Measurements from ENCODE around the gene NME2.
"Not testable (repeated sequence)": the region's sequence is repeated elsewhere in the genome, so short reads cannot be mapped to it uniquely, and the experiment has no call there.

NME2 gene

GRCh38 chr17:51153210-51154072 lies 12.8 kb upstream of the NME2 start, which contains the start of gene NME1:
Gene NME1, plus strand, starts transcription at chr17:51153559. Its CDS starts 2,096 bp downstream, at chr17:51155655.
- DNase-seq, result peak; percentile 99

GRCh38 chr17:51154176-51154575 lies 12.0 kb upstream of the NME2 start:
- DNase-seq, result no peak

GRCh38 chr17:51155416-51155815 lies 10.8 kb upstream of the NME2 start:
- no peak for DNase-seq

GRCh38 chr17:51159604-51160003 lies 6.6 kb upstream of the NME2 start:
- no peak for DNase-seq

GRCh38 chr17:51161541-51161940 lies 4.7 kb upstream of the NME2 start:
- no peak for DNase-seq

GRCh38 chr17:51164911-51165679 lies 1.1 kb upstream of the NME2 start:
- DNase-seq, result no peak

- no peak for DNase-seq
These were observed 472 bp upstream of the NME2 start for GRCh38 chr17:51165680-51166197.

- peak; percentile 84 for DNase-seq
These were observed 1.0 kb downstream of the NME2 start for GRCh38 chr17:51166987-51167931.

- DNase-seq, result no peak
These were observed 3.1 kb downstream of the NME2 start for GRCh38 chr17:51169340-51169739.

GRCh38 chr17:51170736-51171135 lies 4.5 kb downstream of the NME2 start:
- DNase-seq, result no peak

- not testable (repeated sequence) for DNase-seq
These were observed 5.8 kb downstream of the NME2 start for GRCh38 chr17:51172030-51172429.

GRCh38 chr17:51180486-51180885 lies 14.3 kb downstream of the NME2 start:
- no peak for DNase-seq

GRCh38 chr17:51184124-51184523 lies 17.9 kb downstream of the NME2 start:
- no peak for DNase-seq

GRCh38 chr17:51185763-51186332 lies 19.6 kb downstream of the NME2 start:
- DNase-seq, result no peak

- no peak for DNase-seq
These were observed 22.1 kb downstream of the NME2 start for GRCh38 chr17:51188271-51188833.

GRCh38 chr17:51189162-51189561 lies 23.0 kb downstream of the NME2 start:
- no peak for DNase-seq

- DNase-seq, result no peak
These were observed 23.4 kb downstream of the NME2 start for GRCh38 chr17:51189628-51190027.

- DNase-seq, result no peak
These were observed 25.7 kb downstream of the NME2 start for GRCh38 chr17:51191895-51192294.

- DNase-seq, result no peak
These were observed 31.5 kb downstream of the NME2 start for GRCh38 chr17:51197754-51198153.

- peak; percentile 3 for DNase-seq
These were observed 34.1 kb downstream of the NME2 start for GRCh38 chr17:51200295-51200694.

- no peak for DNase-seq
These were observed 34.6 kb downstream of the NME2 start for GRCh38 chr17:51200846-51201245.

GRCh38 chr17:51203838-51204237 lies 37.6 kb downstream of the NME2 start:
- no peak for DNase-seq

All from activated CD4-positive, alpha-beta T cell treated with anti-CD3 and anti-CD28 coated beads, Interleukin-2, Interleukin-6, amounts not matched to agents 100 ng/mL and 50 ng/mL, durations not matched to agents 16 hours and 8 hours (primary cell).